ENCODE results near the gene RPA1. TPM values are rescaled to one million over a fixed set of nuclear protein-coding genes. Genes with fewer than 3 reads are reported as not detected.

Gene RPA1
- total and polyA plus RNA-seq, 2 experiments from 2014 or later = 15.2 to 33.6 TPM

DNA sequence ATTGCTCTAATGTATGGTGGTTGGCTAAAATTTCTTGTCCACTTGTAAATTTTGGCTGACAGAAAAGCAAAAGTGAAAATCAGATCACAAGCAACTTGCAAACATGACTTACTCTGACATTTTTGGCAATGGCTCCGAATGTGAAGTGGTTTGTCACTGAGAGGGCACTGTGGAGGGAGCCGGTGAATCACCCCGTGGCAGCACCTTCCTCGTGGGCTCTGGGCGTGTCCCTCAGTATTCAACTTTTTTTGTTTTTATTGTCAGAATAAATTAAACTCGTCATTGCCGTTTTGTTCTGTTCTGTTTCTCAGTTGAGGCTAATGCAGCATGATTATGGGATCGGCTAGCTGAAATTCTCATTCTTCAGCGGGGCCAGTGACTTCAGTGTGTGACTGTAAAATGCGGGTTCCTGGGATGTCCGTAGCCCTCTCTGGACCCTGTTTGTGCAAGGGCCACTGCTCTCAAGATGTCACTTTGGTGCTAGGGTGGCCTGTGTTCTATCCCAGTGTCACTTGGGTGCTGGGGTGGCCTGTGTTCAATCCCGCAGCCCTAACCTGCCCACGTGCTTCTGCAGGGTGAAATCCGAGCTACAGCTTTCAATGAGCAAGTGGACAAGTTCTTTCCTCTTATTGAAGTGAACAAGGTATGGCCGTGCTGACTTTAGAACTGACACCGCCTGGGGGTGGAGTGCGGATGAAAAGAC, 48.8 kb downstream of the RPA1 start:
- no peaks in the 10 kb centered on the region for H3K27me3 ChIP-seq
- no peak overlapping the region for H3K4me2 ChIP-seq
- H4K20me1 ChIP-seq (ENCODE audit: insufficient read depth, poor library complexity, severe bottlenecking) = no peaks in the 10 kb centered on the region
- H3K36me3 ChIP-seq (replicated peaks; ENCODE audit: insufficient read depth, low read depth) = no peaks in the 10 kb centered on the region
- no peaks in the 10 kb centered on the region for H3K9me2 ChIP-seq (replicated peaks; ENCODE audit: insufficient read depth)
- TF ChIP-seq EZH2 (IDR thresholded peaks at IDR 0.05; ENCODE audit: borderline replicate concordance) (no peak), EZH2phosphoT487 (IDR thresholded peaks at IDR 0.05; ENCODE audit: low read depth, severe bottlenecking, unreplicated experiment) (no peak), CTCF (IDR thresholded peaks at IDR 0.05; ENCODE audit: poor library complexity) (no peak)
- H3K79me2 ChIP-seq = no peaks in the 10 kb centered on the region
- no peak overlapping the region for H3K4me3 ChIP-seq
- H2AFZ ChIP-seq = no peak overlapping the region
- 94% methylated on average over 17 of the region's 17 CpGs for WGBS (ENCODE audit: low lambda C conversion rate, missing lambda C conversion rate)
- H3K27ac ChIP-seq = no peak overlapping the region
- H3K4me1 ChIP-seq (ENCODE audit: insufficient read depth) = no peaks in the 10 kb centered on the region
- no peaks in the 10 kb centered on the region for H3K9me3 ChIP-seq (ENCODE audit: low read depth)
- DNase-seq (ENCODE audit: low spot score) = no peak

DNA sequence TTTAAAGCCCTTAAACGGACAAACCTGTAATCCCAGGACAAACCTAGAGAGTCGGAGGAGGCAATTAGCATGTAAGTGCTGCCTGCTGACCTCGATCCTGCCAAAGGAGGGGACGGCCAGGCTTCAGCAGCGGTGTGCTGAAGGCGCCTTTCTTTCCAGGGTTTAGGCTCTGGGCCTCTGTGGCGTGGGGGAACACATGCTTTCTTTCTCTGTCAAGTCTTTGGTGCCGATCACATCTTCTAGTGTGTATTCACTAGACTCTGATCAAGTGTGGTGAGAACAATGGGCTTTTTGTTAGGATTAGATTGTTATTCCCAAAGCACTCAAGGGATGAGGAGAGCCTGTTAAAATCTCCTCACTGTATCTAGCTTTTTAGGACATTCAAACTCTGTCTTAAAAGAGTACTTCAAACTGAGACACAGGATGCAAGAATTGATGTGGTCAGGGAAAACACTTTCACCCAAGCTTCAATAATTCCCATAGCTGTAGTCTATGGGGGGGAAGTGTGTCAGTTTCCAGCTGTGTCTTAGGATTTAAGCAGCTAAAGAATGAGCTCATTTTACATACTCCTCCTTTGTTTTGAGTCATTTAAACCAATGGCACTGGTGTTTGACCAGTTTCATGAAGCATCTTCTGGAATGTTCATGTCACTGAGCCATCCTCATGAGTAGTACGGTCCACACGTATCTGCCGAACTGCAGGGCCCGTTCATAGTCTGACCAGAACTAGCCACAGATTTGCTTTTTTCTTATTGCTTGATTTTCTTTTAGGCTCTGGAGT, 51.2 kb downstream of the RPA1 start:
- H3K9me3 ChIP-seq (ENCODE audit: low read depth) = no peaks in the 10 kb centered on the region
- TF ChIP-seq EZH2 (IDR thresholded peaks at IDR 0.05; ENCODE audit: borderline replicate concordance) (no peak), EZH2phosphoT487 (IDR thresholded peaks at IDR 0.05; ENCODE audit: low read depth, severe bottlenecking, unreplicated experiment) (no peak), CTCF (IDR thresholded peaks at IDR 0.05; ENCODE audit: poor library complexity) (no peak)
- no peak overlapping the region for H3K27ac ChIP-seq
- H3K79me2 ChIP-seq = no peaks in the 10 kb centered on the region
- no peaks in the 10 kb centered on the region for H3K4me1 ChIP-seq (ENCODE audit: insufficient read depth)
- no peaks in the 10 kb centered on the region for H4K20me1 ChIP-seq (ENCODE audit: insufficient read depth, poor library complexity, severe bottlenecking)
- H3K27me3 ChIP-seq = no peaks in the 10 kb centered on the region
- WGBS (ENCODE audit: low lambda C conversion rate, missing lambda C conversion rate) = 83% methylated on average over 12 of the region's 12 CpGs
- DNase-seq (ENCODE audit: low spot score) = no peak
- H3K4me2 ChIP-seq = no peak overlapping the region
- no peak overlapping the region for H3K4me3 ChIP-seq
- H3K9me2 ChIP-seq (replicated peaks; ENCODE audit: insufficient read depth) = no peaks in the 10 kb centered on the region
- no peaks in the 10 kb centered on the region for H3K36me3 ChIP-seq (replicated peaks; ENCODE audit: insufficient read depth, low read depth)
- H2AFZ ChIP-seq = no peak overlapping the region

- peak; percentile 32 for DNase-seq (ENCODE audit: low spot score)
- H3K4me3 ChIP-seq = no peak overlapping the region
- H3K36me3 ChIP-seq (replicated peaks; ENCODE audit: insufficient read depth, low read depth) = no peaks in the 10 kb centered on the region
- WGBS (ENCODE audit: low lambda C conversion rate, missing lambda C conversion rate) = 82% methylated on average over 10 of the region's 10 CpGs
- H3K4me2 ChIP-seq = no peak overlapping the region
- H3K4me1 ChIP-seq (ENCODE audit: insufficient read depth) = no peaks in the 10 kb centered on the region
- H3K27me3 ChIP-seq = no peaks in the 10 kb centered on the region
- H3K79me2 ChIP-seq = no peaks in the 10 kb centered on the region
- H4K20me1 ChIP-seq (ENCODE audit: insufficient read depth, poor library complexity, severe bottlenecking) = no peaks in the 10 kb centered on the region
- H3K27ac ChIP-seq = no peak overlapping the region
- no peaks in the 10 kb centered on the region for H3K9me3 ChIP-seq (ENCODE audit: low read depth)
- TF ChIP-seq CTCF (IDR thresholded peaks at IDR 0.05; ENCODE audit: poor library complexity) = peak; percentile 53
- no peak for TF ChIP-seq EZH2phosphoT487 (IDR thresholded peaks at IDR 0.05; ENCODE audit: low read depth, severe bottlenecking, unreplicated experiment)
- TF ChIP-seq EZH2 (IDR thresholded peaks at IDR 0.05; ENCODE audit: borderline replicate concordance) = no peak
- no peak overlapping the region for H2AFZ ChIP-seq
- H3K9me2 ChIP-seq (replicated peaks; ENCODE audit: insufficient read depth) = no peaks in the 10 kb centered on the region
Observed at GRCh38 chr17:1882836-1883235, 53.0 kb downstream of the RPA1 start.
